MM.1S (cell line): ENCODE results near the gene CSH1.
A peak's percentile ranks its signal among the peaks of the same experiment; 100 is the strongest.
"Not testable (repeated sequence)": the region's sequence is repeated elsewhere in the genome, so short reads cannot be mapped to it uniquely, and the experiment has no call there.

Experiments used
- DNase-seq: peaks from one replicate; pipeline ENCODE4 v3.0.0-alpha.2; 2015
- H2AFZ ChIP-seq: fragments of 300-600 bp; sonication (generic); 2 replicates; pipeline ENCODE4 v1.6.0; 2016; ENCODE audit warnings: antibody characterized with exemption, low read length
- H3F3A ChIP-seq: fragments of 300-600 bp; sonication (generic); 2 replicates; pipeline ENCODE4 v1.6.1; 2016; ENCODE audit warnings: mild to moderate bottlenecking, antibody characterized with exemption, low read length, moderate library complexity, mixed read lengths; ENCODE audit not compliant: insufficient read depth
- H3K27ac ChIP-seq: fragments of 300-600 bp; sonication (generic); 2 replicates; pipeline ENCODE4 v1.5.1; 2016; ENCODE audit warnings: mild to moderate bottlenecking, low read length
- H3K27me3 ChIP-seq: fragments of 300-600 bp; sonication (generic); replicated peaks from 2 replicates; pipeline ENCODE4 v1.6.0; 2016; ENCODE audit warnings: low read length; ENCODE audit not compliant: insufficient read depth
- H3K36me3 ChIP-seq: fragments of 300-600 bp; sonication (generic); replicated peaks from 2 replicates; pipeline ENCODE4 v1.6.1; 2016; ENCODE audit warnings: mild to moderate bottlenecking, low read length, mixed read lengths; ENCODE audit not compliant: insufficient read depth
- H3K4me1 ChIP-seq: fragments of 300-600 bp; sonication (generic); 2 replicates; pipeline ENCODE4 v1.6.1; 2016; ENCODE audit warnings: low read length, mixed read lengths
- H3K4me2 ChIP-seq: fragments of 300-600 bp; sonication (generic); 2 replicates; pipeline ENCODE4 v1.6.0; 2016; ENCODE audit warnings: low read depth, low read length
- H3K4me3 ChIP-seq: fragments of 300-600 bp; sonication (generic); 2 replicates; pipeline ENCODE4 v1.5.1; 2016; ENCODE audit warnings: low read length, mixed read lengths
- H3K79me2 ChIP-seq: fragments of 300-600 bp; sonication (generic); 2 replicates; pipeline ENCODE4 v1.6.1; 2016; ENCODE audit warnings: mixed run types, low read length, mixed read lengths
- H3K9ac ChIP-seq: fragments of 300-600 bp; sonication (generic); 2 replicates; pipeline ENCODE4 v1.6.1; 2016; ENCODE audit warnings: low read length, mixed read lengths
- H3K9me2 ChIP-seq: fragments of 300-600 bp; sonication (generic); replicated peaks from 2 replicates; pipeline ENCODE4 v1.6.1; 2016; ENCODE audit warnings: mild to moderate bottlenecking, low read length, mixed read lengths; ENCODE audit not compliant: insufficient read depth
- H3K9me3 ChIP-seq: fragments of 300-600 bp; sonication (generic); replicated peaks from 2 replicates; pipeline ENCODE4 v1.6.1; 2016; ENCODE audit warnings: mild to moderate bottlenecking, low read length, mixed read lengths; ENCODE audit not compliant: insufficient read depth
- H4K20me1 ChIP-seq: fragments of 300-600 bp; sonication (generic); 2 replicates; pipeline ENCODE4 v1.6.1; 2016; ENCODE audit warnings: mild to moderate bottlenecking, low read length, moderate library complexity, mixed read lengths; ENCODE audit not compliant: insufficient read depth
- EZH2 ChIP-seq: fragments of 300-600 bp; sonication (generic); optimal IDR thresholded peaks from 2 replicates; pipeline ENCODE3; 2017; ENCODE audit warnings: low read depth, mild to moderate bottlenecking, antibody characterized with exemption, low read length, mixed read lengths
- EZH2phosphoT487 ChIP-seq: fragments of 300-600 bp; sonication (generic); IDR thresholded peaks from 2 replicates; pipeline ENCODE4 v1.6.1; 2018; ENCODE audit warnings: antibody characterized with exemption, low read length
- TF ChIP-seq, protein P1 (sequence below): fragments of 300-600 bp; sonication (generic); IDR thresholded peaks from 2 replicates; pipeline ENCODE4 v1.5.1; 2016; ENCODE audit warnings: antibody characterized with exemption, low read length, mixed read lengths

CSH1 gene

DNA sequence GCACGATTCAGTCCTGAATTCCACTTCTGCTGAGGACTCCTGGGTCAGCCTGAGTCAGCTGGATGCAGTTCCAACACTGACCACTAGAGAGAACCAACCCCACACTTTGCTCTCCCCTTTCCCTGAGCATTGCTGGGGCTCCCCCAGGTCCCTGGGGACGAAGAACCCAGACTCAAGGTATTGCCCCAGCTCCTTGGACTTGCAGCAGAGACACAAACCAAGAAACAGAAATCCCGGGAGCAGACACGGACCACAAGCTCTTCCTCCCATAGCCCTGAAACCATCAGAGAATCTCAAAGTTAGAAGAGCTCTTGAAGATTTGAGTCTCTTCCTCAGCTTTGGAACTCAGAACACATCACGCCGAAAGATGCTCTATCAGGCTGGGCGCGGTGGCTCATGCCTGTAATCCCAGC is 22.9 kb upstream of the CSH1 start:
- Histone ChIP-seq H3K9me3 (no peaks in the 10 kb centered on the region), H3K9ac (no peak overlapping the region), H3K36me3 (no peaks in the 10 kb centered on the region), H3K4me1 (no peaks in the 10 kb centered on the region), H3K79me2 (no peaks in the 10 kb centered on the region), H3K27me3 (no peaks in the 10 kb centered on the region; the same call in 1 of the 2 replicates), H3K4me3 (no peak overlapping the region), H3F3A (no peaks in the 10 kb centered on the region), H4K20me1 (no peaks in the 10 kb centered on the region), H3K9me2 (no peaks in the 10 kb centered on the region), H3K4me2 (no peak overlapping the region), H3K27ac (no peak overlapping the region), H2AFZ (peak overlapping the region; percentile 42; the same call in 1 of the 2 replicates)
- TF ChIP-seq, protein P1, sequence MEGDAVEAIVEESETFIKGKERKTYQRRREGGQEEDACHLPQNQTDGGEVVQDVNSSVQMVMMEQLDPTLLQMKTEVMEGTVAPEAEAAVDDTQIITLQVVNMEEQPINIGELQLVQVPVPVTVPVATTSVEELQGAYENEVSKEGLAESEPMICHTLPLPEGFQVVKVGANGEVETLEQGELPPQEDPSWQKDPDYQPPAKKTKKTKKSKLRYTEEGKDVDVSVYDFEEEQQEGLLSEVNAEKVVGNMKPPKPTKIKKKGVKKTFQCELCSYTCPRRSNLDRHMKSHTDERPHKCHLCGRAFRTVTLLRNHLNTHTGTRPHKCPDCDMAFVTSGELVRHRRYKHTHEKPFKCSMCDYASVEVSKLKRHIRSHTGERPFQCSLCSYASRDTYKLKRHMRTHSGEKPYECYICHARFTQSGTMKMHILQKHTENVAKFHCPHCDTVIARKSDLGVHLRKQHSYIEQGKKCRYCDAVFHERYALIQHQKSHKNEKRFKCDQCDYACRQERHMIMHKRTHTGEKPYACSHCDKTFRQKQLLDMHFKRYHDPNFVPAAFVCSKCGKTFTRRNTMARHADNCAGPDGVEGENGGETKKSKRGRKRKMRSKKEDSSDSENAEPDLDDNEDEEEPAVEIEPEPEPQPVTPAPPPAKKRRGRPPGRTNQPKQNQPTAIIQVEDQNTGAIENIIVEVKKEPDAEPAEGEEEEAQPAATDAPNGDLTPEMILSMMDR = peak; percentile 88
- no peak for TF ChIP-seq EZH2phosphoT487
- peak; percentile 67 for DNase-seq

DNA sequence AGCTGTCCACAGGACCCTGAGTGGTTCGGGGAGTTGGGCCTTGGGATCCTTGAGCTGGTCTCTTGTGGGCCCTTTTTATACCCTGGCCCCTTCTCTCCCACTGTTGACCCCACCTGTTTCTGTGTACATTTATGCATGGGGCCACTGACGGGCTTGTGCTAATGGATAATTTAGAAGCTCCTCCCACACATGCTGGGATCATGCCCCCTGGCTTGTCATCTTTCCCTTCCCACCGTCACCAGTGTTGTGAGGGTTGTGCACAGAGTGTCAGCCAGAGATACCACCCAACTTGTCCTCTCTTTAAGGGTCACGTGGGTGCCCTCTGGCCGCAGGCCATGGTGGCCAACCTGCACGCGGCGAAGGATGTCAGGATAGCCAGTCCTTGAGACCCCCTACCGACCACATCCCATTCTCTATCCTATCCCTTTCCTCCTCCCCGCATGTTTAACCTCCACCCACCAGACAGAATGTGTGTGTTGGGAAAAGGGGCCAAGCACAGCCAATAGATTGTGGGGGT is 22.5 kb upstream of the CSH1 start, which contains the start of gene GH1:
TSS of gene GH1 (minus strand) at position 51 of the 517 bp plus-strand sequence. CDS start 63 bp downstream, outside the sequence.
- H3K27me3 ChIP-seq, H3K9me2 ChIP-seq, H3K4me2 ChIP-seq, H3K9ac ChIP-seq, H3K27ac ChIP-seq, H3K36me3 ChIP-seq, H3K79me2 ChIP-seq, H3K4me3 ChIP-seq, H3F3A ChIP-seq, DNase-seq, H3K9me3 ChIP-seq, H3K4me1 ChIP-seq, H4K20me1 ChIP-seq: not testable (repeated sequence)
- H2AFZ ChIP-seq = peak within 1 kb of the TSS; percentile 42; the same call in 1 of the 2 replicates

DNA sequence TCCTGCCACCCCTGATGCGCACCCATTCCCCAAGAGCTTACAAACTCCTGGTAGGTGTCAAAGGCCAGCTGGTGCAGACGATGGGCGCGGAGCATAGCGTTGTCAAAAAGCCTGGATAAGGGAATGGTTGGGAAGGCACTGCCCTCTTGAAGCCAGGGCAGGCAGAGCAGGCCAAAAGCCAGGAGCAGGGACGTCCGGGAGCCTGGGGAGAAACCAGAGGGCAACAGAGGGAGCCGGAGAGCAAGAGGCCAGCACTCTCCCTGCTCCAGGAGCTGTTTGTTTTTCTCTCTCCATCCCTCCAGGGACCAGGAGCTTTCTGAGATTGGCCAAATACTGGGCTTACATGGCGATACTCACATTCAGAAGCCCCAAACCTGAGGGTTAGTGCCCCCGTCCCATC is 21.9 kb upstream of the CSH1 start:
- Histone ChIP-seq H4K20me1 (no peaks in the 10 kb centered on the region), H3K9ac (no peak overlapping the region), H3K79me2 (no peaks in the 10 kb centered on the region), H3F3A (no peaks in the 10 kb centered on the region), H3K27ac (no peak overlapping the region), H3K4me1 (no peaks in the 10 kb centered on the region), H2AFZ (no peak overlapping the region), H3K9me2 (no peaks in the 10 kb centered on the region), H3K27me3 (no peaks in the 10 kb centered on the region; the same call in 1 of the 2 replicates), H3K4me3 (no peak overlapping the region), H3K36me3 (no peaks in the 10 kb centered on the region), H3K4me2 (no peak overlapping the region), H3K9me3 (no peaks in the 10 kb centered on the region)
- no peak for DNase-seq
- TF ChIP-seq EZH2 = no peak
- TF ChIP-seq EZH2phosphoT487 = no peak
- TF ChIP-seq, protein P1 = no peak

DNA sequence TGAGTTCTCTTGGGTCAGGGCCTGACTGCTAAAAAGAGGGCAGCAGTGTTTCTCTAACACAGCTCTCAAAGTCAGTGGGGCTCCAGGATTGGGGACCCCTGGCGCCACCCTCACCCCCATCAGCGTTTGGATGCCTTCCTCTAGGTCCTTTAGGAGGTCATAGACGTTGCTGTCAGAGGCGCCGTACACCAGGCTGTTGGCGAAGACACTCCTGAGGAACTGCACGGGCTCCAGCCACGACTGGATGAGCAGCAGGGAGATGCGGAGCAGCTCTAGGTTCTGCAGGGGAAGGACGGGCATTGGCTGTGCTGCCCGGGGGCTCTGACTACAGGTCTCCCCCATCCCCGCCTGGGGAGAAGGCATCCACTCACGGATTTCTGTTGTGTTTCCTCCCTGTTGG is 21.3 kb upstream of the CSH1 start:
- H3K79me2 ChIP-seq = no peaks in the 10 kb centered on the region
- TF ChIP-seq EZH2phosphoT487 (no peak), EZH2 (no peak)
- TF ChIP-seq, protein P1 = no peak
- H3K27me3 ChIP-seq = no peaks in the 10 kb centered on the region; the same call in 1 of the 2 replicates
- no peak overlapping the region for H3K27ac ChIP-seq
- no peak overlapping the region for H3K9ac ChIP-seq
- H3K9me3 ChIP-seq = no peaks in the 10 kb centered on the region
- no peak for DNase-seq
- H2AFZ ChIP-seq = no peak overlapping the region
- no peaks in the 10 kb centered on the region for H3K4me1 ChIP-seq
- no peak overlapping the region for H3K4me3 ChIP-seq
- H4K20me1 ChIP-seq = no peaks in the 10 kb centered on the region
- H3K9me2 ChIP-seq = no peaks in the 10 kb centered on the region
- no peaks in the 10 kb centered on the region for H3F3A ChIP-seq
- no peaks in the 10 kb centered on the region for H3K36me3 ChIP-seq
- H3K4me2 ChIP-seq = no peak overlapping the region

DNA sequence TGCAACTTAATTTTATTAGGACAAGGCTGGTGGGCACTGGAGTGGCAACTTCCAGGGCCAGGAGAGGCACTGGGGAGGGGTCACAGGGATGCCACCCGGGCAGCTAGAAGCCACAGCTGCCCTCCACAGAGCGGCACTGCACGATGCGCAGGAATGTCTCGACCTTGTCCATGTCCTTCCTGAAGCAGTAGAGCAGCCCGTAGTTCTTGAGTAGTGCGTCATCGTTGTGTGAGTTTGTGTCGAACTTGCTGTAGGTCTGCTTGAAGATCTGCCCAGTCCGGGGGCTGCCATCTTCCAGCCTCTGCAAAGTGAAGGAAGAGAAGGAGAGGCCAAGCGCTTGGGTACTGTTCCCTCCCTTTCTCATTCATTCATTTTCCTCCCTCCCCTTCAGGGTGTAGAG is 20.8 kb upstream of the CSH1 start:
- not testable (repeated sequence) for H4K20me1 ChIP-seq, H2AFZ ChIP-seq, DNase-seq, H3K4me3 ChIP-seq, H3K9ac ChIP-seq, H3K4me2 ChIP-seq, H3K36me3 ChIP-seq, H3K79me2 ChIP-seq, H3F3A ChIP-seq, H3K27ac ChIP-seq, H3K9me2 ChIP-seq, H3K9me3 ChIP-seq, H3K4me1 ChIP-seq, H3K27me3 ChIP-seq
